Activated CD4-positive, alpha-beta T cell treated with anti-CD3 and anti-CD28 coated beads, Interleukin-2, amount 50 U/mL, for 1 hour (primary cell): Measurements from ENCODE around the gene JOSD1.

Source experiments
- DNase-seq: peaks from one replicate; pipeline ENCODE4 v3.0.0-alpha.2; 2020

The JOSD1 gene

DNA sequence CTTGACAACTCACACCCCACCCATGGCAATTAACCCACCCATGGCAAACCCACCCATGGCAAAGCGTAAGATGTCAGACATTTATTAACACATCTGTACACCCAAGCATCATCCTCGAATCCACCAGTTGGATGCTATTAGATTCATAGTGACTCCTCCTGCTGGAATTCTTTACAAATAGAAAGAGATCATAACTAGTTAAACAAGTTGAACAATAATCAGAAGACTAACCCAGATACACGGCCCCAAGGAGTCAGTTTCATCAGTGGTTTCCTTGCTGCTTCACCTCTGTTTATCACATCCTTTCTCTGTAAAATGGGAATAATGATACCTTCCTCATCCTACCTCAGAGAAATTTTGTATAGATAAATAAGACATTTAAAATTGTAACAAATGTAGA, 10.1 kb upstream of the JOSD1 start:
- DNase-seq: no peak

DNA sequence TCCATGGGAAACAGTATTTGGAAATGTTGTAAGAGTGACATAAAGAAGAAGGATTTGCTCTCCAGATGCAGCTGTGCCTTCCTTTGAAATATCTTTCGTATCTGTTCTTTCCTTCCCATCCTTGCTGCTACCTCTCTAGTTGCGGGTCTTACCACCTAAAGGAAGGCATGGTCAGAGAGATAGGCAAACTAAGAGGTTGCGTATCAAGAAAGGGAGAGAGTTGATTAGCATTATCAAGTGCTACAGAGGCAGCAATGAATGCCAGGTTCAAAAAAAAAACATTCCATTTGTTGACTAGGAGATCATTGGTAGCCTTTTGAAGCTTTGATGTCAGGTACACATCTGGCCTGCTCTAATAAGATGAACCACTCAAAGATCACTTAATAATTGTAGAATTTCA, 9.6 kb upstream of the JOSD1 start:
- no peak for DNase-seq

DNA sequence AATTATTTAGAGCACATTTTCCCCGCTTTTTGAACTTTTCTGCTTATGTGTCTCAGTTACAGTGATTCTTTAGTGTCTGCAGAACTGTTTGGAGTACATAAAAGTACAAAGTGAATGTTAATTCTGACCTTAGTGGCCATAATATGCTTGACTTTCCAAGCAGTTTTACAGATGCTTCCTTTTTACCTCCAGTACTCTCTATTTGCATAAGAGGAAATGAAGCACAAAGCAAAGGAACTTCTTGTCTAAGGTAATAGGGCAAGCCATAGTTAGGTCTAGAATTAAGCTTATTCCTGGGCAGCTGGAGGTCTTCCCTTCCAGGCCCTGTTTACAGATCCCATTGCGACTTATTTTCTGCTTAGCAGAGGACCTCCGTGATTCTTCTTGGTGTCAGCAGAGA, 8.6 kb upstream of the JOSD1 start:
- DNase-seq: no peak

DNA sequence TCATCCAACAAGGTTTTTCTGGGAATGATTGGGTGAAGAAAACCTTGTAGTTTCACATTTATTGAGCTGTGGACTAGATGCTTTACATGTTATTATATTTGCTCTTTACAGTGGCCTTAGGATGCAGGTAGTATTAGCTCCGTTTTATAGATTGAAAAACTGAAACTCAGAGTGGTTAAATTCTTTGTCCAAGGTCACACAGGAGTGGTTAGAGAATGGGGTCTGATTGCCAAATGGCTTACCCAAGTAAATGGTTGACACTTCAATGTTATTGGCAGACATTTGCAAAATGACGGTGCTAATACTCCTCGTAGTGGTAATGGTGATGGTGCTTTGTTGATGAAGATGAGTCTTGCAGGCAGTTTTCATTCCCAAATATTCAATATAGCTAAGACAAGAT, 7.2 kb upstream of the JOSD1 start:
- DNase-seq: no peak

DNA sequence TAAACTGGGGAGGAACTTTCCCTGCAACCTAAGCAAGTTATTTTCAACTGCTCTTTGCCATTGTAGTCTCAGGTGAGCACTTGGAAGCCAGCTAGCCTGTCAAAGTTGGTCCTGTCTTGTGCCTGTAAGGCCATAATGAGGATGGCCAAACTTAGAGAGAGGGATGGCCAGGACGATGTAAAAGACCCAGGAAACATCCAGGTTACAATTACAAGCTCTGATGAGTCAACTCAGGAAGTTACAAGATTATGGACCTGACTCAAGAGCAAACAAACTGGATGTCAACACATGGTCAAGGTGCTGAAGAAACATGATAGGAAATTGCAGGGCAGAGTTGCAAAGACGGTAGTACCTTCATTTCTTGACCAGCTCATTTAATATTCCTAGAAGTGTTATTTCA, 6.6 kb upstream of the JOSD1 start:
- DNase-seq: no peak

DNA sequence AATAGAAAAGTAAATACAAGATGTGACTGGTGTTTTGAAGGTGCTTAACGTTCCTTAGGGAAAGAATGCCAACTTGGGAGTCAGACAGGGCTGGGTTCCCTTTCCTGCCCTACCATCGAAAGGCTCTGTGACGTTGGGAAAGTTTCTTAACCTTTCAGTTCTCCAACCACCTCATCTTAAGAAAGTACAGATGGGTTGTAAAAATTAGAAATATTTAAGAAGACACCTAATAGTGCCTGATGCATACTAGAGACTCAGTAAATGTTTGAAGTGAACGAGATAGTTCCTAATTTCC, 6.1 kb upstream of the JOSD1 start:
- DNase-seq: no peak

DNA sequence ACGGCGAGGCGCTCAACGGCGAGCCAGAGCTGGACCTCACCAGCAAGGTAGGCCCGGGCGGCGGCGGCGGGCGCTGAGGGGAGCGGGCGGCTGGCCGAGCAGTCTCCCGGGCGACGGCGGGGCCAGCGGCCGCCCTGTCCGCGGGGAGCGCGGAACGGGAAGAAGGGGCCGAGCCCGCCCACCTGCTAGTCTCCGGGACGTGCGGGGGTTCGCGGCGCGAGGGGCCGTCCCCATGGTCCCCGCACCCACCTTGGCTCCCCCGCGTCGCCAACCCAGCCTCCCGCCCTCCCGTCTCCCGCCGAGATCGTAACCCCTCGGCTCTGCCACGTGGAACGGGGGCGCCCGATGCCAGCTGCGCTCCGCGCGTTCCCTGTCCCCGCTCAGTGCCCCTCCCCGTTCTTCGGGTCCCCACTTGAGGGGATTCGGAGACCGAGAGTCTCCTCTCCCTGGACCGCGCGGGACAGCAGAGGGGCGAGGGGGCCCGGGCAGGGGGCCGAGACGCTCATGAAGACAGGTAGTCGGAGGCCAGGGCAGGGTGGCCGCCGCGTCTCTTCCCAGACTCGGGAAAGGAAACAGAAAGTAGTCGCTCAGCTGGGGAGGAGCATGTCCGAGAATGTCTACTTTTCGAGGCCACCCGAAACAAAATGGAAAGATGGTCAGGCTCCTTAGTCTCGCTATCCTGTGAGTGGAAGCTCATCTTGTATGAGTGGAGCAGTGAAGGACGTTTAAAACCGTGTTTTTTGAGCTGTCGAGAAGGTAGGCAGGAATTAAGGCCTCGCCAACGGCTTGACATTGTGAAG, 5.6 kb upstream of the JOSD1 start:
- DNase-seq: peak; percentile 19

DNA sequence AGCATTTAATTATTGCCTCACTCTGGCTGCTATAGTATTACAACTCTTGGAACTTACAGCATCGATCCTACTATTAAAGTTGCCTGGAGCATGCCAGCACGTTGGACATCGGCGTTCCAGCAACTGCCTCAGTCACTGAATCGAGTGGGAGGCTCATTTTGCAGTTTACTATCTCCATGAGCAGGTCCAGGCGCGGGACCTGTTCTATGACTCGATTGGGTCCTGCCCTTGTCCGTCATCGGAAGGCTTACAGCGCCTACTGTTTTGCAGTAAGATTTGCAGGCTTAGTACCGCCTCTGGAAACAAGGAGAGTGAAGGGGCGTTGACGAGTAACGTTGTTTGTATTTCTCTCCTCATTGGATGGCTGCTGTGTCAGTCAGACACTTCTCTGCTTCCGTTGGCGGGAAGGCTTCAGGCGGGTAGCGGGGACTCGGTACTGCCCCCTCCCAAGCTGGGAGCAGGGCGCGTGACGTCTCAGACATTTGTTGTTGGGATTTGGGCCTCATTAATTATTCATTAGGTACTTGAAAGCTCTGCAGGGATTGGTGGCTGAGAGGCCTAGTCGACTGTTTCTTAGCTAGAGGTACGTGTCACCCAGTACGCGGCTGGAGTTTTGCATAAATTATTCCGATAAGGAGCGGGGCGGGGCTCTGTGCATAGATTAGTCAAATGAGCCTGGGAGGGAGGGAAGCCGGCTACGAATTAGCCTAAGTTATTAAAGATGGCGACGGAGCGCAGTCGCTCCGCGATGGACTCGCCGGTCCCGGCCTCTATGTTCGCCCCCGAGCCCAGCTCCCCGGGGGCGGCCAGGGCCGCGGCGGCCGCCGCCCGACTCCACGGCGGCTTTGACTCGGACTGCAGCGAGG, 4.7 kb upstream of the JOSD1 start, which contains the start of gene GTPBP1:
GTPBP1 (plus strand) TSS at position 710 of the 866 bp plus-strand sequence; CDS start at position 722, 12 bp downstream.
- DNase-seq: peak; percentile 93

DNA sequence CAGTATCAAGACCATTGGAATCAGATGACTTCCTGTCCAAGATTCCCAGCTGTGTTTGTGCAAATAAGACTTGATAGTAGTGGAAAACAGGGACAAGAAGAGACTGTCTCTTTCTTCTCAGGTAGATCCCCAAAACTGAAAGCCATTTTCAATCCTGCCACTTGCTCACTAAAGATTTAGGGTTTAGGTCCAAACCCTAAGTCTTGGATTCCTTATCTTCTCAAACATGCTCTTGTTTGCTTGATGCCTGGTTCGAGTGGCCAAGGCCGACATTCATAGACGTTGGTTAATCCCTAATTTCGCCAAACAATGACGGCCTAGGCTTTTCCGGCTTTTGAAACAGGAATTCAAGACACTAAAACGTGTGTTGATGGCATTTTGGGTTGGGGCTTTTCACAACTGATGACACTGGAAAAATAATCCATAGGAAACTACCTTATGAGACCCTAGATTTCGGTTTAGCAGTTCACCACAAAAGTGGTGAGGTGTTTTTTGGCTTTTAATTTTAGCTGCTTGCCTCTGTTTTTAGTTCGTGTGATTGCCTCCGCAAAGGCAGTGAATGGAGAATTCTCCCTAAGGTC, 4.0 kb upstream of the JOSD1 start:
- no peak for DNase-seq

DNA sequence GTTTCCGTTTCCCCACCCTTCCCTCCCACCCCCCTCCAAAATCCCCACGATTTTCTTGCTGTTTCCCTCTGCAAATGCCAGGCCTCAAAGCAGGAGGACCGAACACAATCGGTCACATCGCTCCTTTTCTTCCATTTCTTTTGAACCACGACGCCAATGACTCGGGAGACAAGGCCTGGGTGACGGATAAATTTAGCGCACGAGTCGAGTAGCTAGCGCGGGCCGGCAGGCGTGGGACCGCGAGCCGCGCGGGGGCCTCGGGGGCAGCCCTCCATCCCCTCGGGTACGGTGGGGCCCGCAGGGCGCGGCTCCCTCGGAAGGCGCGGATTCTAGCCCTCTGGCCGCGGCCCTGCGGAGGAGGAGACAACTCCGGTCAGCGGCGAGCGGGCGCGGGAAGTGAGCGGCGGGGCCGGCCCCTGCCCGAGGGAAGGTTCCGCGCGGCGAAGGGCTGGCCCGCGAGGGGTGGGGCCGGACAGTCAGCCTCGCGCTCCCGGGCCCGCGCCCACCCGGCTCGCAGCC, 414 bp downstream of the JOSD1 start:
- no peak for DNase-seq

DNA sequence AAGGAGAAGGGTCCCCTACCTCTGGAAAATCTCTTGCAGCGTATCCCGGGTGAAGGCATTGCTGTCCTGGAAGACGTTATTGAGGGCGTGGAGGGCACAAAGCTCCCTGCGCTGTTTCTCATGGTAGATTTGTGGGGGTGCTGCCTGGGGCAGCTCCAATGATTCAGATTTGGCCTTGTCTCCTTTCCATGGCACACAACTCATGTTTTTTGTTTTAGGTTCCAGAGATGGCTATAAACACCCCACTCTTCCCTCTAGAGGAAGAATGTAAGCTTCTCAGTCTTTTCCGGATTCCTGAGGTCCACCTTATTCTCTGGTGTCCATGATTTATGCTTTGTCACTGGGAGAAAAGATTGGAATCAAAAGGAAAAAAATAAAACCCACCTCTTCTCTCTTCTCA, 959 bp downstream of the JOSD1 start:
- DNase-seq: no peak

DNA sequence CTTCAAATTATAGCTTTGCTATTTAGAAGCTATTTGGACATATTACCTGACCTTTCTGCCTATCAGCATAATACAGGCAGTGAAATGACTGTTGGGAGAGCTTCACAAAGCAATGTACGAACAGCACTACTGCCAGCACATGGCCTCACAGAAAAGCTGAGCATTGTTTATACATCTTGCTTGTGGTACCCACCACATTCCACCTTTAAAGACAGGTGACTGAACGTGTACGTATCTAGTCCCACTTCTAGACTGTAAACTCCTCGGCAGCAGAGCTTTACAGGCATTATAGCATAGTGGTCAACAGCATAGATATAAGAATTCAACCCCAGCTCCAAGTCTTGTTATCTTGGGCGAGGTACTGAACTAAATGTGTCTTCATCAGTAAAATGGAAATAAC, 1.6 kb downstream of the JOSD1 start:
- no peak for DNase-seq

DNA sequence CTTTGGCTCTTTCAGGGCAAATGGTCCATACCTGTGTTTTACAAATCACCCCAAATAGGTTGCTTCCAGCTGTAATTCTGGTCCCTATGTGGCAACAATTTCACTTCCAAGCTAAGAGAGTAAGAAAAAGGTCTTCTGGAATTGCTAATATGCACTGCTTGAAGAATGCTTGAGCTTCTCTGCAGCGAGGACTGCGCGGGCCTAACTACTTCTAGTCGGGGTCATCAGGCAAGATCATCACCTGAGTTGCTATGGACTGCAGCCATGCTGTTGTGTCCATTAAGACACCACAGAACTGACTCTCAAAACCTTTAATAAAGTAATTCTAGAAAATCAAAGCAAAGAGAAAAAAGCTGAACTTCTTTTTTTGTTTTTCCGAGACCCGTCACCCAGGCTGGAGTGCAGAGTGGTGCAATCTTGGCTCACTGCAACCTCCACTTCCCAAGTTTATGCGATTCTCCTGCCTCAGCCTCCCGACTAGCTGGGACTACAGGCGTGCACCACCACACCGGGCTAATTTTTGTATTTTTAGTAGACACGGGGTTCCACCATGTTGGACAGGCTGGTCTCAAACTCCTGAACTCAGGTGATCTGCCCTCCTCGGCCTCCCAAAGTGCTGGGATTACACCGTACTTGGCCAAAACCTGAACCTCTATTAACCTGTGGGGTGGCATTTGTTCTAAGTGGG, 2.2 kb downstream of the JOSD1 start:
- no peak for DNase-seq

DNA sequence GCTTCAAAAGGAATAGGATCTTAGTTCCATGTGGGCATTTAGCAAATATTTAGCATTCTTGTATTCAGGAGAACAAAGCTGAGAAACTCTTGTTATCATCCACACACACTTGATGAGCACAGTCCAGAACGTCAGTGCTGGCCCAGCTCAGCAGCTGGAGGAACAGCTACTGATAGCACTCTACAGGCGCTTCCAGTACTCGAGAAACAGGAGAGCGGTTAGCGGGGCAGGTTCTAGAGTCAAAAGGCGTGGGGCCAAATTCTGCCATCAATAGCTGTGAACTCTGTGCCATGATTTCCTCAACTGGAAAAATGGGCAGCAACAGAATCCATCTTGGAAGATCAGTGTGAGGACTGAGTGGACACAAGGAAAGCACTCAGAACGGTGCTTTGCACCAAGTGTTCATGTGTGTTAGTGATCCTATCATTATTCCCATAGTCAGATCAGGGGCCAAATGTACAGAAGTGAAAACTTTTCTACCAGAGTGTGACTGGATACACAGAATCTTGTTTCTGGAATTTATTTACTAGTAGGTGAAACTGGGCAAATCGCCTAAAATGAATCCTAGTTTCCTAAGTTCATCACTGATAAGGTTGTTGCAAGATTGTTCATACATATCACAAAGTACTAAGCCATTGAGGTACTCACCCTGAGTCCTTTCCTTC, 3.2 kb downstream of the JOSD1 start:
- DNase-seq: no peak

DNA sequence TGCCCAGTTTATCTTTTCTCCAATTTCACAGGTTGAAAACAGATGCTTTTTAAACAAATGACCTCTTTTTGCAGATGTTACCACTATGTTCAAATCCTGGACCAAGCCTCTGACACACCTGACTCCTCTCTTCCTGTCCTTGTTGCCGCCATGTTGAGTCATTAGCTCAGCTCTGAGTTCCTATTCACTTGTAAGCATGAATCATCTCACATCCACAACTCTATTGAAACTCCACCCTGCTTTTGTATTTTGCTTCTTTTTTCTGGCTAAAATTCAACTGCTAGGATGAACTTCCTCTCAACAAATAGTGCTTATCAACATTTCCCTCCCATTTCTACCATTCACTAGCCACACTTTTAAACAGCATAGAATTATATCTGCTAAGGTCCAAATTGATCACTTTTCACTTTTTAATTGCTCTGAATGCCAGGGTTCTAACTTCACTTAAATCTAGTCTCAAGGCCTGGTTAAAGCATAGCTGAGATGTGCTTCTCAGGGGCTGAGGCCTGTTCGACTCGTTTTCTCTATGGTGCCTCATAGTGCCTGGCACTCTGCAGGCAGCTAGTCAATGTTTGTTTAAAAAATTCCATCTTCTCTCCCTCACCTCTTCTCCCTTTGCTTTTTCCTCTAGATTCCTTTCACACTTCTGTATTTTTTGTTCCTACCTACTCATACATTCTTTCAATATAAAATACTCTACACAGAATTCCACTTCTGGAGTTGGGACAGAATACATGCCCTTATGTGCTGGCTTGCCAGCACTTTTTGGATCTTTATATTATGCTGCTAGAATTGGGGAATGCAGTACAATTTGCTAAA, 3.9 kb downstream of the JOSD1 start:
- DNase-seq: peak; percentile 20

DNA sequence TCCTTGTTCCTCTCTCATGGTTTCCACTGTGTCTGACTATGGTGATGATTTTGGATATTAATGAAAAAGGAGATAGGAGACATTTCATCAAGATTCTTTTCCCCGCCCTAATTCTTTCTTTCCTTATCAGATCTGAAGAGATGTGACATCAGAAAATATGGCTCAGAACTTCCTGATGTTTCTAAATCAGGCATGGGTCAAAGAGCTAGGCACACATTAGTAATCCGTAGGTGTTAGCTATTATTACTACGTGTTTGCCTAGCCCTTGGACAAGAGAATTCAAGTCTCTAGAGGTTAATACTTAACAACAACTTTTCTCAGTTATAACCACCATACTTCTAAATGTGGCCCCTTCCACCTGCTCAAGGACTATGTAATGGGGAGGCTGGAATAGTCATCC, 5.8 kb downstream of the JOSD1 start:
- DNase-seq: no peak

DNA sequence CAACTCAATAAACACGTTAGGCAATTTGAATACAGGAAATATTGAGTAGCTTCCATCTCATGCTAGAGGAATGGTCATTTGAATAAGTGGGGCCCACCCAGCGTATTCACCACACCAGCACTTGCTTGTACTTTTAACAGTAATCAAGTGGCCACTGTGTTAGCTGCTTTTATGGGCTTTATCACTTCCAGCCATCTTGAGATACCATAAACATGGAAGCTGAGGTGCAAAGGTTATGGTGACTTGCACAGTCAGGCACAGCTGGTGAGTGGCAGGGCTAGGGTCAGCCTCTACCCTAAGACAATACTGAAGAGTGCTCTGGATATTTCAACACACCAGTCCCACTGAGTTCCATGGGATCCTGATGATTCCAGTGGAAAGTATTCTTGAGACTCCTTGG, 6.7 kb downstream of the JOSD1 start:
- no peak for DNase-seq

DNA sequence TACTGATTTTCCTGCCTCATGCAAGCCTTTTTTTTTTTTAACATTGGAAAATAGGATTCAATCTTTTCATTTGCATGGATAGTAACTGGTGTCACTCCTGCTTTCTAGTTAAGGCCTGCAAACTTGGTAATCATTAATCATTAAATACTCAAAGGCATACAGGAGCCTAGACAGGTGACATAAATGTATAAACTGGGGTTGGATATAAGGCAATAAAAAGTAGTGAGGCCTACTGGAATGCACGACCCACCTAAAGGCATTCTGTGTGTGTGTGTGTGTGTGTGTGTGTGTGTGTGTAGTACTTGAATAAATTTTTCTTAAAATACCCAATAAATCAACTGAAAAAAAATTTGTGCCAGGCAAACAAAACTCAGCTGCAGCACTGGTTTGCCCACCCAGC, 11.1 kb downstream of the JOSD1 start:
- no peak for DNase-seq

DNA sequence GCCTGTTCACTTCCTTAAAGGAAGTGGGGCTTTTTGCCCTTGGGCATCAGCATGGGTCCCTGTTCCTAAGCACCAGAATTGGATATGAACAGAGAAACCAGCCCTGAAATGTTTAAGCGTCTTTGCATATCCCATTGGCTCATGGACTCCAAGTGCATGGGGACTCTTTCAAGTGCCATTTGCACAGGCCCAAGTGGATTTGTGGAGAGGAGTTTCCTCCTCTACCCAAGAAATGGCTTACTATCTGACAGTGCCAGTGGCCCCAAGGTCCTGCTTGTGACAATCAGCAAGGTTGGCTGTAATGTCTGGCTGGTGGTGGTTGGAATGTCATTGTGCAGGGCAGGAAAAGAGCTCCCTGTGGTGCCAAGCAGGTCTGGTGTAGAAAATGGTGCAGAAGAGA, 15.0 kb downstream of the JOSD1 start:
- DNase-seq: no peak

DNA sequence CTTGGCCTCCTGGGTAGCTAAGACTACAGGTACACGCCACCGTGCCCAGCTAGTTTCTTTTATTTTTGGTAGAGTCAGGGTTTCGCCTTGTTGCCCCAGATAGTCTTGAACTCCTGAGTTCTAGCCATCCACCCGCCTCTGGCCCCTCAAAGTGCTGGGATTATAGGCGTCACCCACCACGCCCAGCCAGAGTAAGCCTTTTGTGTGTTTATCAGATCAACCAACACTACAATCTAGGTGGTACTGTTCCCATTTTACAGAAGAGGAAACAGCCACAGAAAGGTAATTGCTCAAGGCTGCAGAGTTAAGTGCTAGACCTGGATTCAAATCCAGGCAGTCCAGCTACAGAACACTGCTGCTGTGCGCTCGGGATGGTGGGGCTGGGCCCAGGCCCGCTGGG, 15.8 kb downstream of the JOSD1 start:
- no peak for DNase-seq

DNA sequence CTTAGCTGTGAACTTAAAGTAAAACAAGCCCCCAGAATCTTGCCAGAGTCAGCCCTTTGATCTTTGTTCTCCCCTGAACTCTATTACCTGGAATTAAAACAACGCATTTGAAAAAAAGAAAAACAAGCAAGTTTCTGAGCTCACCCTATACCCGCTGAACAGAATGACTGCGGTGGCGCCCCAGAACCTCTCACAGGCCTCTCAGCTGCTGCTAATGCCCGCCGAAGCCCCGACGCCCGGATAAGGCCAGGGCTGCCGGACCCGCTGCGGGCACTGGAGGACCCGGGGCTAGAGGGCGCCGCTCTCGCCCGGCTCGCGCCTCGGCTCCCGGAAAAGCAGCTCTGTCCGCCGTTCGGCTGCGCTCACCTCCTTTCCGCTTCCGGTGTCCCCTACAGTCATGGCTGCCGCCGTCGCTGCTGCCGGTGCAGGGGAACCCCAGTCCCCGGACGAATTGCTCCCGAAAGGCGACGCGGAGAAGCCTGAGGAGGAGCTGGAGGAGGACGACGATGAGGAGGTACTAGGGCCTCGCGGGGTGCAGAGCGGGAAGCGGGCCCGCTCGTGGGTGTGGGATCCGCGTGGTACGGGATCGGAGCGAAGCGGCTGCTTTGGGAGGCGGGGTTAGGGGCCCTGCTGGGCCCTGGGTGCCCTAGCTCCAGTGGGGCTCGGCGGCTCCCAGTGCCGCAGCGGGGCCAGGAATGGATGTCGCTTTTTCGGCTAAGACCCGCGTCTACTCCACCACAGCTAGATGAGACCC, 19.0 kb downstream of the JOSD1 start, which contains the start of gene TOMM22:
TOMM22 (plus strand) TSS at position 376 of the 754 bp plus-strand sequence; CDS start at position 398, 22 bp downstream.
- DNase-seq: peak; percentile 78
